ENCODE measurements around the gene CRYBG2.
A peak's percentile ranks its signal among the peaks of the same experiment; 100 is the strongest.
"Not testable (repeated sequence)": the region's sequence is repeated elsewhere in the genome, so short reads cannot be mapped to it uniquely, and the experiment has no call there.

Gene CRYBG2

DNA sequence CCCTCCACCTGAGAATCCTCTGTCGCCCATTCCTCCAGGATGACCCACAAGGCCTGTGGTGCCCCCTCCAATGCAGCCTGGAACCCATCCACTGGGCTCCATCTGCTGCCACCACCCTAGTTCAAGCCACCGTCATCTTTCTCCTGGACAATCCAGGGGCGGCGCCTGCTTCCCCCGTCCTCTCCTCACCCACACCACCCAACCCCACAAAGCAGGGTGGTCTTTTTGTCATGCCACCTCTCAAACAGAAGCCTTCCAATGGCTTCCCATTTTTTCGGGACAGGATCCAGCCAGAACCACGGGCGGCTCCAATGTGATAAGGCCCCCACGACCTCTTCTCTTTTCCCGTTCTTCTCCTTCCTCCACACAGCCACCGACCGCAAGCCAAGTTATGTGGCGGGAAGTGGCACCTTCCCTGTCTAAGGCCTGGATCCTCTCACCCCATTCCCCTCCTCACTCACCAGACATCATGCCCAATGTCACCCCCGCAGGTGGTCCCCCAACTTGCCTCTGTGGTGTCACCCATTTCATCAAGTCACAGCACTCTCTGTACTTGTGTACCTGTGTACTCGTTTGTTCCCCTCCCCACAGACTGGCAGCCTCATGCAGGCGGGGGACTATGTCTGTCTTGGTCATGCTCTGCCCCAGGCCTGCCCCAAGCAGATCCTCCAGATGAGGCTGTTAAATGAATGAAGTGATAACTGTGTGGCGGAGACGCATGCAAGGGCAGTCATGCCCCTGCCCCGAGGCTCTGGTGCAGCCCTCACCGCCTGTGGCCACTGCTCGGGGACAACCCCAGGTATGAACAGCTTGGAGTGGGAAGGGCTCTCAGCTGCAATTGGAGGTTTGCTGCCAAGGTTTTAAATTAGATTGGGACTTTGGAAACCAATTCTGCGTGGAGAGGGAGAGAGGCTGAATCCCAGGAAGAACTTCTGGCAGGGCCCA, 58.5 kb downstream of the CRYBG2 start:
- no peak for DNase-seq

DNA sequence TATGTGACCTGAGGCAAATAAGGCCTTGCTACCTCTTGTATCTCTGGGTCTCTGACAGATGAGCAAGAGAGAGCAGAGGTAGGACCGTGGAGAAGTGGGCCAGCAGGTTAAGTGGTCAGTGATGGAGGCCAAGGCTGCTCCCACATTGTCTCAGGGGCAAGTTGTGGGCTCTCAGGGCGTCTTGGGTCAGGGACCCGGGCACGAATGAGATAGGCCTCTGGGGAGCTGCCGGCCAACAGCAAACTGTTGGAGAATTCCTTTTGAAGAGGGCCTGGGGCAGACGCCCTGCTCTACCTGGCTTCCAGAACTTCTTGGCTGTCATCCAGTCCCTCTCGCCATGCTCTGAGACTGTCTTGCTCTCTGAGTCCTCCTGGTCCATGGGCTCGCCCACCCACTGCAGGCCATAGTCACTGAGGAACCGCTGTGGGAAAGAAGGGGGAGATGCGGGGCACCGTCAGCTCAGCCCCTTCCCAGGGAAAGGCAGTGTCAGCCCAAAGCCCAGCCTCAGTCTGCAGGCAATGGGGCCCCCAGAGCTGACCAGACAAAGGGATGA, 59.9 kb downstream of the CRYBG2 start:
- no peak for DNase-seq

DNA sequence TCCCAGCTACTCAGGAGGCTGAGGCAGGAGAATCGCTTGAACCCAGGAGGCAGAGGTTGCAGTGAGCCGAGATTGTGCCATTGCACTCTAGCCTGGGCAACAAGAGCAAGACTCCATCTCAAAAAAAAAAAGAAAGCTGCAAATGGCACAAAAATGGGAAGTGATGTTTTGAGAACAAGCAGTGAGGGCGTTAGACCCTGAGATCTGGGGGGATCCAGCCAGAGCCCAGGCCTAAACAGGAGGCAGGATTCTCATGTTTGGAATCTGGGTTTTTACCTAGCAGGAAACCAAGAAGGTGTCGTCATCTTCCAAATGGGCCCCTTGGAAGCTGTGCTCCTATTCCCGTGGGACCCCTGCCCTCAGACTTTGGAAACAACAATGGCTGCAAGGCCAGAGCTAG, 61.2 kb downstream of the CRYBG2 start:
- DNase-seq, result not testable (repeated sequence)

DNA sequence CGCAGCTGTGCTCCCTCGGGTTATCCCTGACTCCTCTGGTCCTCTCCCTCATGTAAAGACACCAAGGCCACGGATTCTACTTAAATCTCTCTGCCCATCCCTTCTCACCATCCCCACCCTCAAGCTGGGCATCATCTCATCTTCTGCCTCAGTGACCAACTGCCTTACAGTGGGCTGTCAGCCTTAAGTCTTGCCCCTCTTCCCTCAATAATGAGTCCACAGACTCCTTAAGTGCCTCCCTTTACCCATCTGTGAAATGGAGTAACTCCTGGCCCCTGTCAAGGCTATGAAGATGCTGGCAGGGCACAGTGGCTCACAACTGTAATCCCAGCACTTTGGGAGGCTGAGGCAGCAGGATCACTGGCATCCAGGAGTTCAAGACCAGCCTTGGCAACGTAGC, 62.0 kb downstream of the CRYBG2 start:
- no peak for DNase-seq

DNA sequence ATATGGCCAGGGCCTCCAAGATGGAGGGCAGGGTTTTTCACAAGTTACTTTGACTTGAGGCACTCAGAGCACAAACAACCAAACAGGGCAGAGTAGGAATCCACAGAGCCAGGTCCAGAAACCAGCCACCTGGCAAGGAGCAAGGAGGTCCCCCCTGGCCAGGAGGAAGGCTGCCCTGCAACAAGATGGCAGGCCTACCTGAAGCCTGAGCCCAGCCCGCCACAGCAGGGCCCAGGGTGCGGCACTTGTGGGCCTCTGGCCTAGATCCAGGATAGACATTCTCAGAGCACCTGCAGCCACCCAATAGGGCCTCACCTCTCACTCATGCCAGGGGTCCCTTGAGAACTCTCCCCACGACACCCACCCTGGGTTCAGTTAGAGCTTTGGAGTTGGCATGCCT, 62.5 kb downstream of the CRYBG2 start:
- DNase-seq, result no peak

DNA sequence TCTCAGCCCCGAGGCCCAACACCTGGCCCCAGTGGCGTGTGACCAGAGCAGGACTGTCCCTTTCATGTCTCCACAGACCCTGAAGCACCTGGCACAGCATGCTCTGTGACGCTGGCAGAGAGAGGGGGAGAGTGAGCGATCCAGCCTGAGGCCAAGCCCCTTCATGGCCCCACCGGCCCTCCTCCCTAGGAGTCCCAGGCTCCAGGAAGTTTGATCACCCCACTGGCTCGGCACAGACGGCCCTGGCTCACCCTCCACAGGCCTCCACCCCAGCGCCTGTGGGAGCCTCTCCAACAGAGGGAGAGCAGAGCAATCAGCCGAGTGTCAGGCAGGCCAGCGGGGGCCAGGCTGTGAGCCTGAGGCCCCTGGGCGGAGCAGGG, 63.1 kb downstream of the CRYBG2 start:
- peak; percentile 40 for DNase-seq

DNA sequence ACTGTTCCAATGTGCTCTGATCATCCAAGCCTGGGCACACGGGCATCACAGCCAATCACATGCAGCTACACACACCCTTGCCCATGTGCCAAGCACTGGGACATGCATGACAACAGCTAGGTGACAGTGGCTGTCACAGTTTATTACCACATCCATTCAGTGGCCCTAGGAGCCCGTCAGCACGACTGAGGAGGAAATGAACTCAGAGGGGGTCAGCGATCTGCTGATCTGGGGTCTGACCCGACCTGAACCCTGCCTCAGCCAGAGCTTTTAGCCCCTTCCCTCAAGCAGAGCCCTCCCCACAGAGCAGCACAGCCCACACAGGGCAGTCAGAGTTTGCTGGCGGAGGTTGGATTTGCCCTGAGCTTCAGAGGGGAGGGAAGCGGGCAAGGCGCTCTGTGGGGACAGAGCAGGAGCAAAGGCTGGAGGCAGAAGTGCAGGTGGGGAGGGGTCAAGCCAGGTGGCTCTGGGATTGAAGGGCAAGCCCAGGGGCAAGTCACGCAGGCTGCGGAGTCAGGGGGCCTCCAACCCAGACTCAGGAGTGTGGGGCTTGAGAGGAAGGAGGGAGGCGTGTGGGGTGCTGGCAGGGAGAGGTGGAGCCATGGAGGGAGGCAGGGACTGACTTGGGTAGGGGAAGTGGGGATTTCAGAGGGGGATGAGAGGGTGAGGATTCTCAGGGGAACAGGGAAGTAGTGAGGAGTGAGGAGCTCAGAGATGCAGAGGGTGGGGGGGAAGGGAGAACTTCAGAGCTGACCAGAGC, 63.6 kb downstream of the CRYBG2 start:
- no peak for DNase-seq

DNA sequence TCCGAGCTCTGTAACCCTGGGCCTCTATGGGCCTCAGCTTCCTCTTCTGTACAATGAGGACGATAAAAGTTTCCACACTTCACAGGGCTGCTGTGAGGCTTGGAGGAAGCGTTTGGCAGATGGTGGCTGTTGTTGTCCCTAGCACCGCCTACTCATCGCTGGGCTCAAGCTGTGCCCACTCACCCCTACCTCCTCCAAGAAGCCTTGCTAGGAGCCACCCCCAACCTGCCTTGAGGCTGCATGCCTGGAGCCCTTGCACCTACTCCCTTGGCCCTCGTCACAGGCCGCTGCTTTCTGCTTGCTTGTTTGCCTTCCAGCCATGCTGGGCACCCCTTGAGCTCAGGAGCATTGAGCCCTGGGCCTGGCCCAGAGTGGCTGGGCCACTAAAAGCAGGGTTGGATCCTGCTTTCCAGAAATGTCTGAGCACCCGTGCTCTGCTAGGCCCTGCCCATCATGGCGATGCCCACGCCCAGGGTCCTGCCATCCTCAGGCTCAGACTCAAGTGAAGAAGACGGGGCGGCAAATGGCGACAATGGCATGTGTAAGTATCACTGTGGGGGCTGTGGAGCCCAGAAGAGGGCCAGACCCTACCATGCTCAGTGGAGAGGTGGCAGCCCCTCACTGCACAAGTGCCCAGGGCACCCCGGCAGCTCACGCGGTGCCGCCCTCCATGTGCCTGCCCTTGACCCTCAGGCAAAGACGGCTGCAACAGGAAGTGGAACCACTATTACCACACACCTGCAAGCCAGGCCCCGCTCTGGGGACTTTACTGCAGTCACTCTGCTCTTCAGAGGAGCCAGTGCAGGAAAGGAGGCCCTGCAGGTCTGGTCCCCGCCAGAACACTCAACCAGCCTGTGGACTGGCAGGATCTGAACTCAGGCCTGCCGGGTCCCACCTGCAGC, 64.5 kb downstream of the CRYBG2 start:
- DNase-seq, result no peak

DNA sequence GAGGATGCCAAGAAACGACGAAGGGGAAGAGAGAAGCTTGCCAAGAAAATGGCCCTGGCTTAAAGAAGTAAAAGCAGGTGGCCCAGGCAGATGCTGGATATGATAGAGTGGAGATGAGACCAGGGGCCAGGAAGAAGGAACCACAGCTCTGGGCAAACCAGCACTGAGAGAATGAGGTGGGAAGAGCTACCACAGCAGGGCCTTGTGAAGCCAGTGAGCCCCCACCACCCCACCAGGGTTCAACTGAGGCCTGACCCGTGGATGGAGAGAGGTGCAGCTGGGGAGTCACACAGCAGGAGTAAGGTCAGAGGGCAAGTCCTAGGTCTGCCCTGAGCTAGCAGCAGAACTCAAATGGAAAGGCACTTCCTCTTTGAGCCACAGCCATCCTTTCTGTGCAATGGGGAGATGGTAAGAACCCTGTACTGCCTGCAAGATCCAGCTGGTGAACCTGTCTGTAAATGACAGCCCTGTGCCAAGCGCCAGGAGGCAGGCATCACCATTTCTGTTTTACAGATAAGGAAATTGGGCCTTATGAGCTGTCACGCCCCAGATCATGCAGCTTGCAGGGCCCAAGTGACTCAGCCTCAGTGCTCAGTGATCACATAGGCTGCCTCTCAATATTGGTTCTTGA, 65.5 kb downstream of the CRYBG2 start:
- no peak for DNase-seq

DNA sequence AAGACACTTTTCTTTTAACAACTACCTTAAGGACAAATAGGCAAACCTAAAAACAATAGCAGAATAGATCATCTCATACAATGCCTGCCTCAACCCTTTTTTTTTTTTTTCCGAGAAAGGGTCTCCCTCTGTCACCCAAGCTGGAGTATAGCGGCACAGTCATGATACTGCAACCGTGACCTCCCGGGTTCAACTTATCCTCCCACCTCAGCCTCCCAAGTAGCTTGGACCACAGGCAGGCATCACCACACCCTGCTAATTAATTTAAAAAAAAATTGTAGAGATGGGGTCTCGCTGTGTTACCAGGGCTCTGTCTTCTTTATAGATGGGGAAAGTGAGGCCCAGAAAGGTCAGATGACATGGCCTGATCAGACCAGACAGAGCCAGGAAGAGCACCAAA, 66.1 kb downstream of the CRYBG2 start:
- no peak for DNase-seq

DNA sequence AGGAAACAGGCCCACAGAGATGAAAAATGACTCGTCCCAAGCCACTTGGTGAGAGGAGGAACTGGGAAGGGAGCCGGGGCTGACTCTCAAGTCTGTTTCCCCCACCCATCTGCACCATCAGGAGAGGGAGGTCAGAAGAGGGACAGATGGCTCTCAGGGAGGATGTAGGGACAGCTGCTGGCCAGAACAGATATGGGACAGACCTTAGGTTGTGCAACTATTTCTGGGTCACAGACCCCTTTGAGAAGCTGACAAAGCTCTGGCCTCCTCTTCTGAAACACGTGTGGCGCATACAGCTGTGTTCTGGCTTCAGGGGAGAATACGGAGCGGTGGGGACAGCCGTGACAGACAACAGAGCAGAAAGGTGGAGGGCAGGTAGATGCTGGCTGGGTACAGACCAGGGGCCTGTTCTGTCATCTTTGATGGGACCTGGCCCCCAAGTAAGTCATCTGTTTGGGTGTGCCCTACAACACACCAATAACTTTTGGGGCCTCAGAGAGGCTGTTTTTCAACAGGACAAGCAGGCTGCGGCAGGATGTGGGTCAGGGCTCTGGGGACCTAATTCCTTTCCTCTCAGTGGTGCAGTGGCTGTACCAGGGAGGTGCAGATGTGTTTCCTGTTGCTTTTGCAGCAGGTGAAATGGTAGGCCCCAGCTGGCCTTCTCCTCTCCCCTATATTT, 66.8 kb downstream of the CRYBG2 start:
- no peak for DNase-seq

DNA sequence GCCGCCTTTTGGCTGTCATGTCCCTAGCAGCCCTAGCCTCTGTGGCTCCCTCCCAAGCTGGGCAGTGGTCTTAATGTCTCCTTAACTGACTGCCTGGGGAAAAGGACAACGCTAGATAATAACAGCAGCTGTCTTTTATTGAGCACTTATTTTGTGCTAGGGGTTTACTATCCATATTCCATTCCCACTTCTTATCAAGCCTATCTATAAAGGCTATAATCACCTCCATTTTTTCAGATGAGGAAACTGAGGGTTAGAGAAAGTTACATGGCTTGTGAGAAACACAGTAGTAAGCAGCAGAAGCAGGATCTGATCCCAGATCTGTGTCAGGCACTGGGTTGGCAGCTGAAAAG, 67.9 kb downstream of the CRYBG2 start:
- DNase-seq, result no peak

DNA sequence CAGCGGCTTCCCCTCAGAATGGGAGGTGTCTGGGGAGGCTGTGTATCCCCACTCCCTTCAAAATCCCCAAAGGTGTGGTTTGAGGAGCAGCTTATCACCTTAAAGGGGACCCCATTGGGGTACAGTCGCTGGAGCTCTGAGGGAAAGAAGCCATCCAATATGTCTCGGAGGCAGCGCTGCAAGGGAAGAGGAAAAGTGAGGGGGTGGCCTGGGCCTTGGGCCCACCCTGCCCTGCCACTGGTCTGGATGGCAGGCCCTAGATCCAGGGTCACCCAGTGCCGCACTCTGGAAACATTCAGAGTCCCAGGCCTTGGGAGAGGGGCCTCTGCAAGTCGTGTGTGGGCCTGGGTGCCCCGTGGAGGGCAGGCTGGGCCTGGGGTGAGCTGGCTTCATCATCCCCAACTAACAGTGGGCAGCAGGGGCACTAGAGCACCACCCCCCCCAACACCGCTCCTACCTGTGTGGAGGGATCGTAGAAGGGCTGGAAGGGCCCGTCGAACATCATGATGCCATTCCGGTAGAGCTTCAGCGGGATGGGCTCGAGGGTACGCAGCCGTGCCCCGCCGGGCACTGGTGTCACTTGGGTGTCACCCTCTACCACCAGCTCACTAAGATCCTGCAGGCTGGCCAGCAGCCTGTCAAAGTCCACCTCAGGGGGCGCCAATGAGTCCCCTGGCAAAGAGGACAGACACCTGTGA, 68.4 kb downstream of the CRYBG2 start:
- DNase-seq, result no peak

DNA sequence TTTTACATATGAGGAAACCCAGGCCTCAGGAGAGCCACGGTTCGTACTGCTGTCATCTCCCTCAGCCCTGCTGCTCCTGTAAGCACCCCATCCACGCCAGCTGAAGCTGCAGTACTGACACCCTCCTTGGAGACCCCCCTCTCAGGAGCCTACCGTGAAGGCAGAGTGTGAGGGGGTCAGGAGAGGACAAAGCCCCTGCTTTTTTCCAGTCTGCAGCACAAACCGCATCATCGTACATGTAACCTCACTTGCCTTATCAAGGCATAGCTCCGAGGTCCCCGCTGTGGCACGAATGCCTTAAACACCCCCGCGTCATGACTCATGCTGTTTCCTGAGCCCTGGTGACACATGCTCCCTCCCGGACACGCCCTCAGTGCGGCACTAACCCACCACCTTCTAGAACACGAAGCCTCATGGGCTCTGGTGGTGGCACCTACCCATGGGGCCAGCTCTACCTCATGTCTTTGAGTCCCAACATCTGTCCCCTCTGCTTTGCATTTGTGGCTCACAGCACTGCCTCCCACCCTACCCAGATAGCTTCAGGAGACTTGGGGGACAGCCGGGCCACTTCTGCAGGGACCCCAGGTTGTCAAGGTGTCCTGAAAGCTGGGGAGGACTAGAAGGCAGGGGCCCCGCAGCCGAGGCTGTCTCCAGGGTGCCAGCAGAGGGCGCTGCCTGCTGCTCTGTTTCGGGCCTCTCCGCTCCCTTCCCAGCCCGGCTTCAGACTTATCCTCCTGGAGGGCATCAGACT, 69.2 kb downstream of the CRYBG2 start:
- DNase-seq, result no peak

DNA sequence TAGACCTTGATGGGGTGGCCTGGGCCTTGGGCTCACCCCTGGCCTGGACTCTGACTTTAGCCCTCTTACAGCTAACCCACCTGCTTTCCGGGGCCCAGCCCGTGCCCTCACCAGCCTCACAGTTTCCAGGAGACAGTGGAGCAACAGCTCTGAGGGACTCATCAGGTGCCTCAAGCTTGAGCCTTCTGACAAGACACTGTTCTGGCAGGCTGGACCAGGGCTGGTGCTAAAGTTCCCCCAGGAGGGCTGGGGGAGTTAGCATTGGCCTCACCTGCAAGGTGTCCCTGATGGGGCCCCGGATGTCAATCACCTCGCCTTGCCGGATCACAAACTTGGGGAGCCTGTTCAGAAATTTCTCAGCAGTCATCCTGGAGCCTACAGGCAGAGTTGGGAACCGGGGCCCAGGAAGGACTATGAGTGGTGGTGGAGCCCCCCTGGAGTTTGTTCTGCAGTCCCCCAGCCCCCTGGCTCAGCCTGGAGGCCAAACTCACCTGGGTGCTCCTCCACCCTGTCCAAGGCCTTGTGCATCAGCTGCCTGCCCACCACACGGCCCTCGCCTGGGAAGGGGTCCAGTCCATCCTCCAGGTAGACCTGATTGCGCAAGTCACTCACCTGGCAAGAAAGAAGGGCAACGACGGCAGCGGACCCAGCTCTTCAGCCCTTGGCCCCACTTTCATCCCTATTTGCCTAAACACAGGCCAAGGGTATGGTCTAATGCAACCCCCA, 69.9 kb downstream of the CRYBG2 start:
- no peak for DNase-seq

DNA sequence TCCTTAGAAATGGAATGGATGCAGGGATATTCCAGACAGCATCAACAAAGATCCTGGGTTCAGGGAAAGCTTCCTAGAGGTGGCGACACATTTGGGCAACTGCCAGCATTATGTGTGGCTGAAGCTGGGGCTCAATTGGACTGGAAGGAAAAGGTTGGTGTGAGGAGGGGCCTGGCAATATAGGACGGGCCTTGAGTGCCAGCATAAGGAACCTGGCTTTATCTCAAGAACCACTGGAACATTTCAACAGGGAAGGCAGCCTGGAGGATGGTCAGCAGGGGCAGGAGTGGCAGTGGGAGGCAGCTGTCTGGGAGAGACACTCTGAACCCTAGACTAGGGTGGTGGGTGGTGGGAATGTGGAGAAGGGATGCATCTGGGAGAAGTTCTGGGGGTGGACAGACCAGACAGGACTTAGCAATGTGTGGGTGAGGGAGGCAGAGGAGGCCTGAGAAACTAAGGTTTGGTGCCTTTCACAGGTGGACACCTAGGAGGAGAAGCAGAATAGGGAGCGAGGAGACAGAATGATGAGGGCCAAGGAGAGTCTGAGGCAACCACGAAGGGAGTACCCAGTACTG, 70.6 kb downstream of the CRYBG2 start:
- DNase-seq, result no peak

DNA sequence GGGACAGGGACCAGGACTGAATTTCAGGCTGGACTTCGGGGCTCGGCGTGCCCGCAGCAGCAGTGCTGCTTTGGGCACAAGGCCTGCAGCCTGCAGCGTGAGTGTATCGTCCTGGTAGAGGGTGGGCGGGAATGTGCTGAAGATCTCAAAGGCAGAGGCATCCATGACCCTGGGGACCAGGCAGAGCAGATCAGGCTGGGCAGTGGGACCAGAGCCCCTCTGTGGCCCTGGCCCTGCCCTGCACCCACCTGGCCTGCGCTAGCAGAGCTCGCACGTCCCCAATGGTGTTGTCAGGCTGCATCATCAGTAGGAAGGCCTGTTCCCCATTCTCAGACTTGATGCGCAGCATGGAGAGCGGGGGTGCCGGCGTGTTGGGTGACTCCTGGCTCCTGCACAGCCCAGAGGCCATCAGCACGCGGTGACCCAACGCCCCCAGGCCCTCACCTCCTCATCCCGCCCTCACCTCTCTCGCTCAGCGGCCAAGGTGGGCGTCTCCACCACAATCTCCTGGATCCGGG, 71.5 kb downstream of the CRYBG2 start:
- DNase-seq, result no peak

DNA sequence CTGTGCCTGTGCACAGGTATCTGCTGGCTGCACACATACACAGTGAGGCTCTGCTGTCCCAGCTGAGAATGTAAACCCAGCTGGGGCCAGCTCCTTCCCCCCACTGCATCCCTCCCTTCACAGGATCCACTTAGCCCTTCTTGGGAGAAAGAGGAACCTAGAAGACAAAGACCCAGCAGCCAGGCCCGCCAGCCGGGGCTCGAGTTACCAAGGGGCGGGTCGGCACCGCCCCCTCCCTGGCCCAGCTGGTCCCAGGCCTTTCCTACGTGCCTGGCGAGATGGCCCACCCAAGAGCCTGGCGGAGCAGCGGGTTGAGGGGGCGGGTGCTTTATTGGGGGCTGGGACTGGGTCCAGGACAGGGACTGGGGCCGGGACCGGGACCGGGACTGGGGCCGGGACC, 72.0 kb downstream of the CRYBG2 start:
- peak; percentile 36 for DNase-seq
